ENCODE results near the gene ZNF148.
A peak's percentile ranks its signal among the peaks of the same experiment; 100 is the strongest.

The ZNF148 gene

DNA sequence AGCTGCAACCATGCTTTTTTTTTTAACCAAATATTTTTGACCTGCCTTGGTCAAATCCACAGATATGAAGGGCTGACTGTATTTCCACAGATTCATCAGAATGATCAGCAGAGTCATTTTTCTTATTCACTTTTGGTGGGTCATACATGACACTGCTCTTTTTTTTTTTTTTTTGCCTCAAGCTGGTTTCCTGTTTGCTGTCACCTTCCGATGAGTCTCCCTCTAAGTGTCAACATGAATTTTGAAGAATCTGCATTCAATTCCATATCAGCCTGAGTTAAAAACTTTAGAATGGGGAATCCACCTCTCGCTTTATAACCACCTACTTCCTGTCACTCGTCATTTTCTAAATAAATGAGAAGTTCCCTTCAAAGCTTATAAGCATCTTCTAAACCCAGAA is 160.4 kb downstream of the ZNF148 start:
- DNase-seq, result no peak

DNA sequence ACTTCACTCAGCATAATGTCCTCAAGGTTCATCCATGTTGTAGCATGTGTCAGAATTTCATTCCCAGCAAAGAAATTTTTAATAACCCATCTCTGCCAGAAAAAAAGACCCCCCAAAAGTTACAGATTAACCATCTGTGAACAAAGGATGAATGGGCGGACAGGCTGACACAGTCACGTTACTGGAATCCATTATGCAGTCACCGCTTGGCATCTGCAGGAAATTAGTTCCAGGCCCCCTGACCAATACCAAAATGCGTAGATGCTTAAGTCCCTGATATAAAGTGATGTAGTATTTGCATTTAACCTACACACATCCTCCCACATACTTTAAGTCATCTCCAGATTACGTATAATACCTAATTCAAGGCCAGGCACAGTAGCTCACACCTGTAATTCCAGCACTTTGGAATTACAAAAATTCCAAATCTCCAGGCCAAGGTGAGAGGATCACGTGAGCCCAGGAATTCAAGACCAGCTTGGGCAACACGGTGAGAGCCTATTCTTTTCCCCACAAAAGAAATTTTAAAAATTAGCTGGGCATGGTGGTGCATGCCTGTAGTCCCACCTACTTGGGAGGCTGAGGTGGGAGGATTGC is 161.1 kb downstream of the ZNF148 start:
- no peak for DNase-seq

DNA sequence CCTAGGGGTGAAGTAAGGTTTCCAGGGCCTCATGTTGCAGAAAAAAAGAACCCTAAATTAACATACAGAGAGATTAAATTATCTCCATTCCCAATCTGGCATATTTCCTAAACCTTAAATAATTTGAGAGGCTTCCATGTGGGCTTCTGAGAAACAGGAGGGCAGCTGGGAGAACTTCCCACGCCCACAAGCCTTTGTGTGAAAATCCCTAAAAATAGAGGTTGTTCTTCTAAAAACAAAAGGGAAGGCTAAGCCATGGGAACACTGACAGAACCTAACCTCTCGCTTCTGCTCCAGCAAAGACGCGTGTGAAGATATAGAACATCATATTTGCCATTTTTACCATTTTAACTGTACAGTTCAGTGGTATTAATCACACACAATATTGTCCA is 161.8 kb downstream of the ZNF148 start:
- no peak for DNase-seq

DNA sequence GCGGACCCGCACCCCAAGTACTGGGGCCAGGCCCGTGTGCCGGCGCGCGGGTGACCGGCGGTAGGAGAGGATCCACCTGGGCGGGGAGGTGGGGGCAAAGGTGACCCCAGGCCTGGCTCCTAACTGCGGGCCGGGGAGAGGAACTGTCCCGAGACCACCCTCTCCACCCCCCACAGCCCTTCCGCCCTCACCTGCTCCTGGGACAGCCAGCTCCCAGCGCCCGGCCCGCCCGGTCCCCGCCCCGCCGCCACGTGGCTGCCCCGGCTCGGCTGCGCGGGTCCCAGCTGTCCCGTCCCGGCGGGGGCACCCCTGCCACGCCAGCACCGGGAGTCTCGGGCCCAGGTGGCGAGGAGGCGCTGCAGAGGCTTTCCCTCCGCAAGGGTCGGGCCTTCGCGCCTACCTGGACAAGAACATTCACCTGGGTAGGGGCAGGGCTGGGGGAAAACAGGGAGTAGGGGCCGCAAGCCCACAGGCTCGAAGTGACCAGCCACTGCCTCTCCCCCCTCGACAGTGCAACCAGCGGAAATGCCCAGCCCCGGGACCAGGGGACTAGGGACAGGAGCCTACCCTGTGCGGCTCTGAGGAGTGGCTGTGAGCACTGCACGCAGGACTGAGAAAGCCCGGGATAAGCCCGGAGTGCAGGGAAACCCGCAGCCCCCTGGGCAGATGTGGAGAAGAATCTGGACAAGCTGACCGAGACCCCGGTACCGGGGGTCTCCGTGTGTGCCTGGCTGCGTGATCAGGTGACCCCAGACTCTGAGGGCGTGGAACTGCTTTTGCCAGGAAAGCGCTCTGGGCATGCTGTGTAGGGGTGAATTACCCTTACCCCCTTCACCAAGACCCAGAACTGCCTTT is 162.4 kb downstream of the ZNF148 start, which contains the start of gene SLC12A8:
Gene SLC12A8, minus strand, starts transcription at position 240 of the 855 bp plus-strand sequence. CDS start 1,399 bp downstream, outside the sequence.
- DNase-seq, result no peak

DNA sequence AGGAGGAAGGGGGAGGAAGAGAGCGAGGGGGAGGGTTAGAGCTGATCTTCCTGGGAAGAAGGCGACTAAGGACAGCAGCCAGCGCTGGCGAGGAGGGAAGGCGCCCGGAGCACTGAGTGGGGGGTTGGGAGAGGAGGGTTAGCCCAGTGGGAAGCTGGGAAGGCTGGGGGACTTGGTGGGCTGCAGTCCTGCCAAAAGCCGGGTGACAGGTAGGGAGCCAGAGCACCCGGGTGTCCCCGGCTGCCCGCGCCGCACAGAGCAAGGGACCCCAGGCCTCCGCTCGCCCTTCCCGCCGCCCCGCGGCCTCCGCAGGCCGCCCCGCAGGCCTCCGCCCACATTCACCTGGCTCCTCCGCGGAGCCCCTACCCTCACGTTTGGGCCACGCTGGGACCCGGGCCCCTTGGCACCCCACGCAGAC is 163.0 kb downstream of the ZNF148 start:
- no peak for DNase-seq

DNA sequence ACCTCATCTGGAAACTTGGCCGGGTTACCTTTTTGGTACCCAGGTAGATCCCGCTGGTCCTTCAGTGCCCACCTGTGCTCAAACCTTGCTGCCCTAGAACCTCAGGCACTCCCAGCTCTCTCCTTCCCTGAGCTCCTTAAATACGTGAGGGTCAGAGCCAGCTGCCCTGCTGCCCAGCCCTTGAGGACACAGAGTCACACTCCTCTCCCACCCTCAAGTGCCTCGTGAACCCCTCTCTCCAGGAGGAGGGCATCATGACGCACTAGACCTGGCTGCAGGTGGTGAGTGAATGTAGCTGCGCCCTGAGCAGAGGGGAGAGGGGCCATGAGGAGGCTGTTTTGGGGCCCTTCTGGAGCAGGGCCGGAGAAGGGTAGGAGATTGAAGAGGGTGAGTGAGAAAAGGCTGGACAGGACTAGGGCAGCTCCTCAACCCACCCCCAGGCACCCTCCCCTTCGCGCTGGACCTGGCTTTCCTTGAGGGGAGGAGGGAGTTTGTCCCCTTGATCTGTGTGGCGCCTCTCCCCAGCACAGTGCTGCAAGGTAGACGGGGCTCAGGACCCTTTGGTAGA is 163.5 kb downstream of the ZNF148 start:
- no peak for DNase-seq

DNA sequence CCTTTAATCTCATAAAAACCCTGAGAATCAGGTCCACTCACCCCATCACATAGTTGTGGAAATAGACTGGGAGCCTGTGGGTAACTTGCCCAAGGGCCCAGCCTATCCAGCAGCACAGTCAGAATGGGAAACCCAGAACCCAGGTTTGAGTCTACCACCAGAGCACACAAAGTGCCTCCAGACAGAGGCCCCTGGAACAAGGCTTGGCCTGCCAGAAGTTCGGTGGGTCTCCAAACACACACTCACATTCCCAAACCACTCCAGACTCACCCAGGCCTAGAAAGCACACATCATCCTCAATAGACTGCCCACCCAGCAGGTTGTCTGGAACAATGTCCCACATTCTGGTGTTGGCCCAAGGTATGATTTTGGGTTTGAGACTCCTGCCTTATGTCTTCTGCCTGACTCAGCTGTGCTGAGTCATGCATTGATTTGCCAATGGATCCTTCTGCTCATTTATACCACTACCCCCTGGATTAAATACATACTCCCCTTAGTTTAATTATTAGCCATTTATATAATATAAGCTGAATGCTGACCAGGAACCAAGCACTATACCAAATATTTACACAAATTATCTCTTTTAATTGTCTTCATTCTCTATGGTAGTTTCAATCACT is 167.1 kb downstream of the ZNF148 start:
- no peak for DNase-seq

DNA sequence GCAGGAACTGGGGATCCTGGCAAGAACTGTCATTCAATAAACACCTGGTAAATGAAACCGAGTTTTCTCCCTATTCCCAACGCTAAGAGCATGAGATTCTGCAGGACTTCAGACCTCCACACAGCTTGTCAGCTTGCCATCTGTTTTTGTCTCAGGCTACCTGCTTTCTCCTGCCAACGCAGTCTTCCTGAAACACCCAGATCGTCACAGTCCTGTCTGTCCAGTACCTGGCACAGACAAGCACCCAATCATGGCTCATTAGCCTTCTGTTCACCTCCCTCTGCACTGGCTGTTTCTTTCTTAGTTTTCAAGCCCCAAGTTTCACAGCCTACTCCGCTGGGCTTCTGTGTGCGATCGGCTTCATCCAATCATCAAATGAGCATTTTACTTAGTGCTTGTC is 167.6 kb downstream of the ZNF148 start:
- no peak for DNase-seq

DNA sequence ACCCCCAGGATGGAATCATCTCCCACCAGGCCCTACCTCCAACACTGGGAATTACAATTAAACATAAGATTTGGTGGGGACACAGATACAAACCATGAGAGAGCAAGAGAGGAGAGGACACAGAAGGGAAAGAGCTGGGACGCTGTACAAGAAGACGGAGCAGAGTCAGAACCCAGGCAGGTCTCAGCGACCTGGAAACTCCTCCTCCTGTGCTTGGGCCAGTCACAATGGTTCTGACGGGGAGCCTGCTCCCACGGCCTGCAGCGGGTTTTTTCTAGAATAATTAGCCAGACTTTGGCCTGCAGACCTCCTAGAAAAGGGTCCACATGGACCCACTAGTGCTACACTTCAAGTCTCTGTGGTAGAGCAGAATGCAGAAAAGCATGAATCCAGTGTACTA is 168.2 kb downstream of the ZNF148 start:
- DNase-seq, result no peak

DNA sequence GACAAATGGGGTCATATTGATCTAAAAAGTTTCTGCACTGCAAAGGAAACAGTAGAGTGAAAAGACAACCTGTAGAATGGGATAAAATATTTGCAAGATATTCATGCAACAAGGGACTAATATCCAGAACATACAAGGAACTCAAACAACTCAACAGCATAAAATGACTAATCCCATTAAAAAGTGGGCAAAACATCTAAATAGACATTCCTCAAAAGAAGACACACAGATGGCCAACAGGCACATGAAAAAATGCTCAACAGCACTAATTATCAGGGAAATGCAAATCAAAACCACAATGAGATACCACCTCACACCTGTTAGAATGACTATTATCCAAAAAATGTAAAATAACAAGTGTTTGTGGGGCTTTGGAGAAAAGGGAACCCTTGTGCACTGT is 171.4 kb downstream of the ZNF148 start:
- no peak for DNase-seq

DNA sequence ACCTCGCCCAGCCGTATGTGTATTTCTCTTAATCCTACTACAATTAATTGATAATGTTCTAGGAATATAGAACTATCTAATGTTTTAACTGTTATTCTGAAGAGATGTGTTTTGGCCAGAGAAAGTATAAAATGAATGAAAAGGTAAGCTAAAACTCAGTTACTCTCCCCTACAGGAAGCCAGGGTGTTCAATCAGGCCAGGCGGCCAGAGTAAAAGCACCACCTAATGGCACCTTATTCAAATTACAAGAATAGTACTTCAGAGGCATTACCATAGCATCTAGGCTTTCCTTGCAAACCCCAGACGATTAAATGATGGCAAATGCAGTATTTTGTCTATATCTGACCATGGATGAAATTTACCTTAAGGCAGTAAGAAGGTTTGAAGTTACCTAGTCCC is 172.9 kb downstream of the ZNF148 start:
- no peak for DNase-seq

DNA sequence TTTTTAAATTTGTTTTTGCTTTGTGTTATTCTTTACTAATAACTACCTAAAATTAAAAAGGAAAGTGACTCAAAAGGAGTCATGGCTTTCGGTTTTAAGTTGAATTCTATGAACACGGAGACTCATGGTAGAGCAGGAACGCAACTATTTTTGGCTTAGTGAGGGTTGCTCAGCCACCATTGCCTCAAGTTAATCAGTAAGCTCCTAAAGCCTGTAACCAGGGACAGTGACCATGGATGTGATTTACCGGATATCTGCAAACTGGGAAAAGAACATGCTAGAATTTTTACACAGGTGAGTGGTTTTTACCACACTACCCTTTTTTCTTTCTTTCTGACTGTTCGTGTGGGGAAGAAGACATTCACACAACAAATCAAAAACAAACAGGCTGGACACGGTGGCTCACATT is 174.4 kb downstream of the ZNF148 start:
- DNase-seq, result peak; percentile 12

DNA sequence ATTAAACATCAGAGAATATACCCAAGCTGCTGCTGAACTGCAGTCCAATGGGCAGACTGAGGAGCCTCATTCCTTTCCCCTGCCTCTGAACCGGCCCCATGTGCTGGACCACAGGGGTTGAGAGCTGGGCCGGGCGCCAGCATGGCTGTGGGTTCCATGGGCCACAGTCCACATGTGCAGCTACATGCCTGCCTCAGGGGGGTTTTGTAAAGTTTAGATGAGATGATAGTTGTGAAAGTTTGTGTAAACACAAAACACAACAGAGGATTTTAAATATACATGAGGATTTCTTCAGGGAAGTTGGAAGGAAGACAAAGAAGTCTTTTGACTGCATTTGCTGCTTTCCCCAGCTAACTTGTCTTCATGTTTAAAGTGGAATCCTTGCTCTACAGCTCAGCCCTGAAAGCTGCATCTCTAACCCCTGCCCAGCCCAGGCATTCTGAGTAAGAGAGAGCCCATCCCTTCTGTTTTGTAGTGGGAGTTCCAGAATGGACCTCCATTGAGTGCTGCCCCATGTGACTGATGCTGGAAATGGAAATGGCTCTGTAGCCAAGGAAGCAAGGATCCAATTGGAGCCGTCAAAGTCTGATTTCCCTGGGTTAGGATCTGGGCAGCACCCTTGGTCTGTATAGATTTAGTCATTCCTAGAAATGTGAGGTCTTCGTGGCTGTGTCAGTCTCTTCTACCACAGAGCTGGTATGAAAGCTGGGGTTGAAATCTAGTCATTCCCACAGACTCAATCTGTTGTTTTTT is 180.1 kb downstream of the ZNF148 start:
- no peak for DNase-seq

DNA sequence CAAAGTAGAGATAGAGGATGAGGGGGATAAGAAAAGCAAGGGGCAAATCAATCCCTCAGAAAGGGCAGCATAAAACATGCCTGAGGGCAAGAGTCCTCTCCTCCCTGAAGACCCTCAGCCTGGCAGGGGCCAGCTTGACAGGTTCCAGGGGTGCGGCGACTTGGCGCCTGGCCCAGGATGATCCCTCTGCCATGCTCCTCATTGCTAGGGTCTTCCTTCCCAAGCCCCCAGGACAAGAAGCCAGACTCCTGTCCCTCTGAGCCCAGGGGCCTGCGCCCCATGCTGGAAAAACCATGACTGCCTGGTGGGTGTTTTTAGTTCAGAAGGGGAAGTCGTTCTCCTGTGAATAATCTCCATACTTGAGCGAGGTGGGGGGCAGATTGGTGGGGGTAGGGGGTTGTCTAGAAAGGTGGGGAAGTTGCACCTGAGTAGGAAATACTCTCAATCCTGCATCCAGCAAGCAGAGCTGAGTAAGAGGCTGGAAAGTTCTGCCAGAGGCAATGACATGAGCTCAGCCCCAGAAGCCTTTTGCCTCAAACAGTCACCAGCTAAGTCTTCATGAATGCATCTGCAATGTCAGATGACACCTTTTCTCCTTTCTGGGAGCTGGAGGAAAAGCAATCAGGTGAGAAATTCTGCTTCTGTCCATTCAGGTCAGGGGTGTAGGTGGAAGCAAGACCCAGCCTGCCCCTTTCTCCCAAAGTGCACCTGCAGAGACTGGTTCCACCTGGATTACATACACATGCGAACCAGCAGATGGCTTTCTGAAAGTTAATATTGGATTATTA is 180.9 kb downstream of the ZNF148 start:
- no peak for DNase-seq

DNA sequence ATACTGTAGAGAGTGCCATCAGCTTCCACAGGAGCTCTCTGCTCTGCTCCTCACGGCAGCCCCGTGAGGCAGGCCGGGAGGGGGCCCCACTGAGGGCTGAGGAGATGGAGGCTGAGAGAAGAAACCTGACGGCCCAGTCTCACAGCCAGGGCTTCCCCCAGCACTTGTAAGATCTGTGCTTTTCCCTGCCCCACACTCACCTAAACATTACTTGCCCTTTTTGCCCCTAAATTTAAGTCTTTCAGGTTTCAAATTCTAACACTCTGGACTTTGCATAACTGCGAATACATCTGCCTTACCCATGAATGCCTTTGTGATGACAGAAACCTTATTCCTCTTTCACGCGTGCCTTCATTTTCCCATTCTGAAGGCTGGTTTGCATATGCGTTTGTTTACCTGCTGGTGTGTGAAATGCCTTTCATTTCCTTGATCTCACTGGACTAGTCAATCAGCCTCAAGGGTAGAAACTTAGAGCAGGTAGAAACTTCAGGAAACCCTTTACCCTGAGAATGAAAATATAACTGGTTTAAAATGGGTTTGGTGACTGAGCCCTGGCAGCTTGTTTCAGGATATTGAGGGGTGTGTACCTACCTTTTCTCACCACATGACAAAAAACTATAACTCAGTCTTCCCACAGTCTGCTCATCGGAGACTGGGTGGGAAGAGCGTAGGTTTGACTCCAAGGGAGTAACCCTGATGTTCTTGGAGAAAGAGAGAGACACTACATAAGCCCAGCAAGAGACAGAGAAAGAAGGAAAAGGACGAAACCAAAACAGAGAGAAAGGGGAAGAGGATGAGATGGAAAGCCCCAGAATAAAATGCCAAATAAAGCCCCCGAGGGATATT is 182.7 kb downstream of the ZNF148 start:
- no peak for DNase-seq

DNA sequence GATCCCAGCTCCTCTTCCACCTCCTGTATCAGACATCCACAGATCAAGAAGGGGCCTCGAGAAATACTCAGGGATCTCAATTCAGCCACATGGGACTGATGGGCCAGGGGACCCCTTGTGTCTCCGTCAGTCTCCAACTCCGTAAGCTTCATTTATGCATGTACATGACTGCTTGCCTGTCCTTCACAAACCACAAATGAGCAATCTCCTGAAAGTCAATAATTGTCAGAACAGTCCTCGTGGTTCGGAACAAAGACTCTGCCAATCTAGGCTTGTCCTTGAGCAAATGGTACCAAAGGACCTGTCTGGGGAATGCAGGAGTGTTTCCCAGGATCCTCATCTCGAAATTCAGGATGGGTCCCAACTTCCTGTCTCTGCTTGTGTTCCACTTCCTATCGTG is 183.4 kb downstream of the ZNF148 start:
- no peak for DNase-seq

DNA sequence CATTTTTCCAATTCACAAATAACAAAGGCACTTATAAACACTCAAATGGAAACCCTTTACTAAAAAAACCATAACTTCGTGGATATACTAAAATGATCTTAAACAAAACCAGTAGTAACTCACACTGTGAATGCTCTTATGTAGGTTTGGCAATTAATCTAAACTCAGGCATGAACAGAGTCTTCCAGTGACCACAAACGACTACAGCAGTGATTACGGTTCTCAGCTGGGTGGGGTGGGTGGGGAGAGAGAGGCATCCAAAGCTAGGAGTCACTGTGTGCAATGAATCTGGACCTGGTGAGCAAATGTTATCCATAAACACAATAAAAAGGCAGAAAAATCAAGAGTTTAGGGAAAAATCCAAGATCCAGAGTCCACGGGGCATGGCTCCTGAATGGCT is 183.9 kb downstream of the ZNF148 start:
- DNase-seq, result no peak

DNA sequence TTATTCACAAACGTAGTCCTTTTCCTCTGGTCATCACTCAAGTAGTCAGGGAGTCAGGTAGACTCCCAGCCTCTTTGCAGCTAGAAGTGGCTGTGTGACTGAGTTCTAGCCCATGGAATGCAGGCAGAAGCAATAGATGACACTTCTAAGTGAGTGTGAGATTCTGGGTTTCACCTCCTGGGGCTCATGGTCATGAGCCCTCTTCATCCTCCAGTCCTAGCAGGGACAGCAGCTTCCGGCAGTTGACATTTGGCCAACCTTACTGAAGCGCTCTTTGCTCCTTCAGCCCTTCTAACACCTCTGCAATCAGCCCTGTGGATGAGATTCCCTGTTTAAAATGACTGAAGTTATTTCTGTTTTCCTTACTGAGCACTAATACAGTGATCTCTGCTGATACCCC is 184.3 kb downstream of the ZNF148 start:
- DNase-seq, result no peak

DNA sequence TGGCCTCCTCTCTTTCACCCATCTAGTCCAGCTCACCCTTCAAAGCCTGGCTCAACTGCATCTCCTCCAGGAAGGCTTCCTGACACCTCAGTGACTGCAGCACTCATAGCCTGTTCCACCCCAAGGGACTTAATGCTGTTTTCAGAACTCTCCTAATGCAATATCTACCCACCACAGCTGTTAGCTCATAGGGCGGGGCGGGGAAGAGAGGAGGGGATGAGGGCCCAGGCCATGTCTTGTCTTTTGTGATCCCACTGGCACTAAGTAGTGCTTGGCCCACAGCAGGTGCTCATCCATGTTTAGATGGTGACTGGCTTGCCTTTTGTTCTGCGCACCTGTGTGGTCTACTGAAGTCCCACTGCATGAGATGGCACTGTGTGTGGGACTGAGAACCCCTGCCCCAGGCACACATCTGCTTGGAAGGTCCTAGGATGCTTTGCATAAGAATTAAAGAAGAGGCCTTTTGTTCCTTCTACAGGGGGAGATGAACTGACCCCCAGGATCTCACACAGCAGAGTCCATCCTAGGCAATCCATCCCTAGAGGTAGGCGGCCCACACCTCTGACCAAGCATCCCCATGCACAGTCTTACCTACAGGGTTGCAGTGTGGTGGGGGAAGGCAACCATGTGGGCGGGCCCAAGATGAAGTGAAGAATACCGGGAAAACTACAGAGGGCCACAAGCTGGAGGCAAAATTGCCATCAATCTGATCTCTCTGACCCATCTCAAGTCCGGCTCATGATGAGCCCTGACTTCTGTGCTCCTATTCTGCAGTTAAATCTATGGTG is 185.6 kb downstream of the ZNF148 start:
- no peak for DNase-seq

DNA sequence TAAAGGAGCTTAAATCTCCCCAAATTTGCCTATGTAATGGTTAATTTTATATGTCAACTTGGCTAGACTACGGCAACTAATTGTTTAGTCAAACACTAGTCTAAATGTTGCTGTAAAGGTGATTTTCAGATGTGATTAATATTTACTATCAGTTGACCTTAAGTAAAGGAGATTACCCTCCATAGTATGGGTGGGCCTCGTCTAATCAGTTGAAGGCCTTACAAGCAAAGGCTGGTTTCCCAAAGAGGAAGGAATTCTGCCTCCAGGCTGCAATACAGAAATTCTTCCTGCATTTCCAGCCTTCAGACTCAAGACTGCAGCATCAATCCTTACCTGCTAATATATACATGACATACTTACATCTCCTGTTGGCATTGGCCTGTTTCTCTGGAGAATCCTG is 186.2 kb downstream of the ZNF148 start:
- no peak for DNase-seq

DNA sequence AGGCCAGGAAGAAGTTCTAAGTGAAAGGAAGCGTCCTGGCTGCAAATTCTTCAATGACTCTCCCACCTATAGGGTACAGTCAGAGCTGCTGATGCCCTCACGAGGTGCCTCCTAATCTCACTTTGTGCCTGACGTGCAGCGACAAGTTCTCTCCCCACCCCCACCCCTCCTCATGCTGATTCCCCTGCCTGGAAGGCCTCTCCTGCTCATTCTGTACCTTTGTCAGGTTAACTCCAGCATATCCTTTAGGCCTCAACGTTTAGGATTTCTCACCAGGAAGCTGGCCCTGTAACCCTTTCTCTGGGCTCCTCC is 187.6 kb downstream of the ZNF148 start:
- DNase-seq, result no peak

All from kidney glomerular epithelial cell (primary cell).